Heart left ventricle (tissue), 16 donors: Measurements from ENCODE around the gene STBD1. TPM values are rescaled to one million over a fixed set of nuclear protein-coding genes. Genes with fewer than 3 reads are reported as not detected.
"Not testable (repeated sequence)": the region's sequence is repeated elsewhere in the genome, so short reads cannot be mapped to it uniquely, and the experiment has no call there.

ENCODE experiments used
- ATAC-seq, 4 donors: fragments of 200-7000 bp; cut with Tn5 transposase; one replicate each; pipeline ENCODE4 v1.9.1; 2020 to 2022; ENCODE audit warnings: moderate library complexity in 4 of 4, mild to moderate bottlenecking in 3 of 4, moderate number of reproducible peaks in 1 of 4
- DNase-seq, 5 donors: peaks; one replicate each; pipeline ENCODE4 v3.0.0-alpha.2; 2020
- H3K27ac ChIP-seq, 12 donors: fragments of 200-600 bp; sonication (generic) in 4 of 12; one replicate each; pipeline versions ENCODE4 v1.5.0 to v1.8.0; 2016 to 2022; ENCODE audit warnings: mild to moderate bottlenecking in 2 of 12
- H3K27me3 ChIP-seq, 9 donors: fragments of 200-600 bp; sonication (generic) in 2 of 9; one replicate each; pipeline versions ENCODE4 v1.5.1 to v1.8.0; 2016 to 2022; ENCODE audit warnings: mild to moderate bottlenecking in 3 of 9
- H3K36me3 ChIP-seq, 9 donors: fragments of 200-600 bp; sonication (generic) in 2 of 9; one replicate each; pipeline versions ENCODE4 v1.5.0 to v1.8.0; 2018 to 2022; ENCODE audit warnings: mild to moderate bottlenecking in 2 of 9
- H3K4me1 ChIP-seq, 12 donors: fragments of 200-600 bp; sonication (generic) in 4 of 12; one replicate each; pipeline versions ENCODE4 v1.5.0 to v1.8.0; 2016 to 2022; ENCODE audit warnings: mild to moderate bottlenecking in 3 of 12
- H3K4me3 ChIP-seq, 12 donors: fragments of 200-600 bp; sonication (generic) in 4 of 12; one replicate each; pipeline versions ENCODE4 v1.5.0 to v1.8.0; 2017 to 2022; ENCODE audit warnings: mild to moderate bottlenecking in 9 of 12, moderate library complexity in 4 of 12
- H3K9me3 ChIP-seq, 12 donors: fragments of 200-600 bp; sonication (generic) in 4 of 12; one replicate each; pipeline versions ENCODE4 v1.5.0 to v1.8.0; 2016 to 2022; ENCODE audit warnings: mild to moderate bottlenecking in 1 of 12
- POLR2A ChIP-seq, 2 donors: fragments of 450-650 bp; IDR thresholded peaks; one replicate each; pipeline ENCODE4 v1.6.1; 2017; ENCODE audit warnings: antibody characterized with exemption in 2 of 2, mild to moderate bottlenecking in 2 of 2, moderate library complexity in 2 of 2
- WGBS, 4 donors: extraction: QIAGEN DNeasy Blood & Tissue Kit in 2 of 4; methylation state at CpG; one replicate each; pipeline versions ENCODE4 v1.1.5 to v1.1.7; 2013 to 2018; 5-methylcytosine and 5-hydroxymethylcytosine counted together
- intact Hi-C, 10 donors: fragments of 100-400 bp; cut with DNase I; formaldehyde crosslinking; loops; one replicate each; pipeline versions ENCODE4 v1.11.1 to v1.14.2; 2022
- polyA plus RNA-seq, 2 donors: library from polyadenylated mRNA; stranded (reverse); fragments of 200-250 nt; gene quantifications; one replicate each; pipeline ENCODE4 v1.2.3, GENCODE V29; 2013
- total RNA-seq, 9 donors: library from RNA; depleted of rRNA in 2 of 9; stranded (reverse); fragments of >200 nt in 2 of 9; fragmentation: NEBNext Ultra II Directional in 3 of 9; extraction: Animal tissue kit (Norgen Biotek cat#: 25700) in 3 of 9; gene quantifications; one replicate each; pipeline versions ENCODE4 v1.1.0 to v1.2.4, GENCODE V29; 2016 to 2023
- TF ChIP-seq, protein P1 (sequence below), 12 donors: fragments of 200-600 bp; sonication (generic) in 4 of 12; IDR thresholded peaks; one replicate each; pipeline versions ENCODE4 v1.5.0 to v1.8.0; 2018 to 2022; ENCODE audit warnings: antibody characterized with exemption in 12 of 12, mild to moderate bottlenecking in 5 of 12
- donor health status: ischemic (EF 13 %, LVEDD 7.1; RV severe dilation, severe dysfunction).
- donor health status: healthy with polysubstance abuse.
- donor health status: DM: no; HTN: yes; CAD: no.
- donor health status: DM: no; HTN: no; CAD: no.
- donor health status: ischemic (EF 25% LVEDD 6.9; RV normal size, moderate dysfunction).
- donor health status: ischemic (EF 25% LVEDD 5.7; RV mildly dilated, moderate dysfunction).
- donor health status: healthy.
- donor health status: DM: yes; HTN: yes; CAD: no.
- donor health status: ischemic (EF 35%, LVEDD 5.7; RV mildly dilated, moderate dysfunction).
- donor health status: nonischemic (EF 11% LVEDD 7.7; RV severe dilation, severe dysfunction).
- donor health status: DM: yes; HTN: yes; CAD: no.
- donor health status: PGD.
- donor health status: ischemic (EF 29% LVEDD 5.4; RV normal size, mild dysfunction).
- donor health status: nonischemic (EF 23%, LVEDD 6.1; RV moderate dilation, normal function).

STBD1 gene
- total and polyA plus RNA-seq, 11 donors, result 16.8 to 50.8 (median 25.8) TPM

DNA sequence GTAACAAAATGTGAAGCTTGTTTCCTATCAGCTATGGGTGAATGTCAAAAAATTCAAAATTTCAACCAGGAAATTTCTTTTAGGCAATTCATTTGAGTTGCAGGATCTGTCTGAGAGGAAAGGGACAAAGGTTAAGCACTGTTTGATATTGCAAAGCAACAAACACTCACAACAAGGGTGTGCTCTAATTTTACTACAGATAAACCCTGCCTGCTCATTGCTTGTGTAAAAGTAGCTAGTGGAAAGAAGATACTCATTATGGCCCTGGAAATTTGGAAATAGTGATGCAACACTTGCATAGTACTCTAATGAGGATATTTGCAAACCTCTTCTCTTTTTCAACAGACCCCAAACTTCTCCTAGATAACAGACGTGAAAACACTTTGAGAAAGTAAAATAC is 27.9 kb upstream of the STBD1 start:
- no peaks in the 10 kb centered on the region for H3K27me3 ChIP-seq
- DNase-seq, result no peak
- peaks cover 0 to 8% (median 0%) of the 10 kb centered on the region in 12 donors for H3K4me1 ChIP-seq
- H3K36me3 ChIP-seq, result no peaks in the 10 kb centered on the region
- H3K9me3 ChIP-seq, result no peaks in the 10 kb centered on the region
- intact Hi-C loops, result loop anchor here in 1 of 10 donors (10.0 kb wide), 1 partner anchor 114 kb away; no protein-coding TSS in a partner anchor
- WGBS, 4 donors, result 62 to 76% (median 70%) methylated on average over 1 of the region's 1 CpG
- no peak overlapping the region for H3K27ac ChIP-seq
- TF ChIP-seq, protein P1, sequence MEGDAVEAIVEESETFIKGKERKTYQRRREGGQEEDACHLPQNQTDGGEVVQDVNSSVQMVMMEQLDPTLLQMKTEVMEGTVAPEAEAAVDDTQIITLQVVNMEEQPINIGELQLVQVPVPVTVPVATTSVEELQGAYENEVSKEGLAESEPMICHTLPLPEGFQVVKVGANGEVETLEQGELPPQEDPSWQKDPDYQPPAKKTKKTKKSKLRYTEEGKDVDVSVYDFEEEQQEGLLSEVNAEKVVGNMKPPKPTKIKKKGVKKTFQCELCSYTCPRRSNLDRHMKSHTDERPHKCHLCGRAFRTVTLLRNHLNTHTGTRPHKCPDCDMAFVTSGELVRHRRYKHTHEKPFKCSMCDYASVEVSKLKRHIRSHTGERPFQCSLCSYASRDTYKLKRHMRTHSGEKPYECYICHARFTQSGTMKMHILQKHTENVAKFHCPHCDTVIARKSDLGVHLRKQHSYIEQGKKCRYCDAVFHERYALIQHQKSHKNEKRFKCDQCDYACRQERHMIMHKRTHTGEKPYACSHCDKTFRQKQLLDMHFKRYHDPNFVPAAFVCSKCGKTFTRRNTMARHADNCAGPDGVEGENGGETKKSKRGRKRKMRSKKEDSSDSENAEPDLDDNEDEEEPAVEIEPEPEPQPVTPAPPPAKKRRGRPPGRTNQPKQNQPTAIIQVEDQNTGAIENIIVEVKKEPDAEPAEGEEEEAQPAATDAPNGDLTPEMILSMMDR (IDR thresholded peaks at IDR 0.05), result no peak
- TF ChIP-seq POLR2A (IDR thresholded peaks at IDR 0.05), result no peak
- no peak for ATAC-seq
- H3K4me3 ChIP-seq, result no peak overlapping the region

DNA sequence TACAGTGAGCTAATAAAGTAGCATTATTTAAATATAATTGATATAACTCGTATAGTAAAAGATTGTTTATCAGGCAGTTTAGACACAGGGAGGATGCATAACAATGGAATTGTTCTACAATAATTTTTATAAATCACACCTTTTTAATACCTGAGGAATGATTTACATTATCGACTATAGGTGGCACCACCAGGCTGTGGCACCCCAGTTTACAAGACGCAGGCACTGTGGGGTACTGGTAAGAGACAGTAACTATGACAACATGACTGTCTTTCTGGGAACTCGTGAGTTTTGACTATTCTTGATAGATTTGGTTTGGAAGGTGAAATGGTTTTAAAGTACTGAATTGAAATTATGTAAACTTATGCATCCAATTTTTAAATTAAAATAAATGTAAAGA is 27.1 kb upstream of the STBD1 start:
- Histone ChIP-seq H3K9me3 (no peaks in the 10 kb centered on the region), H3K4me3 (no peak overlapping the region), H3K27ac (no peak overlapping the region), H3K27me3 (no peaks in the 10 kb centered on the region), H3K4me1 (peaks cover 0 to 8% (median 0%) of the 10 kb centered on the region in 12 donors), H3K36me3 (no peaks in the 10 kb centered on the region)
- ATAC-seq (no peak), DNase-seq (no peak)
- intact Hi-C loops, result loop anchor here in 1 of 10 donors (10.0 kb wide), 1 partner anchor 115 kb away; no protein-coding TSS in a partner anchor
- WGBS, 4 donors, result 71 to 83% (median 79%) methylated on average over 4 of the region's 4 CpGs
- TF ChIP-seq POLR2A (IDR thresholded peaks at IDR 0.05), result no peak
- TF ChIP-seq, protein P1 (IDR thresholded peaks at IDR 0.05), result peak in 1 of 12 donors; percentile 16

DNA sequence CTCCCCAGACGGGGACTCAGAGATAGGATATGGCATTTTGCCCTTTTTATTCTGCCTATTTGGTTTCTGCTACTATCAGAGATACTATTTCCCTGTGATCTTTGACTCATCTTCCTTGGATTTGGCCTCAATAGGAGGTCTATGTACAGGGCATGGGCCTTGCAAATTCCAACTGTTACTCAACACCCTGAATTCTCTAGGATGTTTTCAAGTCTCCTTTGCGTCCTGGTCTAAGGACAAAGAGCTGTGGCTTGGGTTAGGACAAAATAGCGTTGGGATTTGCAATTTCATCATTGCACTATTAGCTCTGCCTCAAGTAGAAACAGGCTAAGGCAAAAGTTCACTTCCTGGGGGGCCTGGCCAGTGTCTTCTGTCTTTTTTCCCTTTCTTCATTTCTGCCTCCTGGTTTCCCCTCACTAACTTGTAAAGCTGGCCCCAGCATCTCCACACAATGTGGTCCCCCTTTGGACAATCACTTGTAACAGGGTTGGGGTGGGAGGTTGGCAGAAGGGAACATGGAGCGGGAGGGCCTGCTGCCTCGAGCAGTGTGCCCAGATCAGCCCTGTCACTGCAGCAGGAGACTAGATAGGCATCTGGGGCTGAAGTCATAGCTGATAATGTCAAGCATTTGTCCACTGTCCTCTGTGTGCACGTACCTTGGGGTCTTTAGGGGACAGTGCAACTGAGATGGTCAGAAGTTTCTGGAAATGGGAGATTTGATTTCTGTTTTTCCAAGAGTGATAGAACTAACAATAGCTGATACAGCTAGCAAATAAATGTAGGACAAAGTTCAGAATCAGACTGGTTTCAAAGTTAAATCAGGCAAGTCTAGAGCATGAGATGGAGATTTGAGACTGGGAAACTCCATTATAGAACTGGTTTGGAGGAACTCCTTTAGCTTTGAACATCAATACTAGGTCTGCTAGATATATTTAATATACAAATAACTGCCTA is 25.8 kb upstream of the STBD1 start:
- Histone ChIP-seq H3K4me1 (peaks cover 0 to 8% (median 0%) of the 10 kb centered on the region in 12 donors), H3K27ac (no peak overlapping the region), H3K9me3 (peaks cover 0 to 2% (median 0%) of the 10 kb centered on the region in 12 donors), H3K27me3 (no peaks in the 10 kb centered on the region), H3K4me3 (no peak overlapping the region), H3K36me3 (no peaks in the 10 kb centered on the region)
- no peak for TF ChIP-seq POLR2A (IDR thresholded peaks at IDR 0.05)
- TF ChIP-seq, protein P1 (IDR thresholded peaks at IDR 0.05), result no peak
- peak in 1 of 4 donors; percentile 47 for ATAC-seq
- intact Hi-C loops, result no loop called here
- no peak for DNase-seq
- WGBS, 4 donors, result 68 to 74% (median 72%) methylated on average over 6 of the region's 6 CpGs

DNA sequence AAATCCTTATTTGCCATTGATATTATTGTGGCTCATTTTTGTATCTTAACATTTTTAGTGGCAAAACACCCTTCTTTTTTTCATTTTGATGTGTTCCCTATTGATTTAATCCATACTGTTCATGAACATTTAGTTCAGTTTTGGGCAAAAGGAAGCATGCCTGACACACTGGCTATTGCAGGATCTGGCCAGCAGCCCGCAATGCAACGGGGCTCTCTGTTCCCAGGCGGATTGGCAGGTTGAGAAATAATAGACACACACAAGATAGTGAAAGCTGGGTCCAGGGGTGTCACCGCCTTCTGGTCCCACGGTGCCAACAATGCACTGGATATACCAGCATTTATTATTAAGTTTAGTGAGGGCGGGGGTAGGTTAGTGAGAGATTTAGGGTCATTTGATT is 24.9 kb upstream of the STBD1 start:
- H3K27me3 ChIP-seq, H3K4me3 ChIP-seq, H3K9me3 ChIP-seq, H3K36me3 ChIP-seq, H3K4me1 ChIP-seq, intact Hi-C loops, H3K27ac ChIP-seq: not testable (repeated sequence)
- peak in 1 of 4 donors; percentile 42 for ATAC-seq
- WGBS, 4 donors, result 43 to 61% (median 54%) methylated on average over 6 of the region's 6 CpGs
- peak in 3 of 5 donors; percentile 24 to 63 (median 36) for DNase-seq
